GM23248 (cell line): ENCODE data around the gene SLC25A22. TPM values are rescaled to one million over a fixed set of nuclear protein-coding genes. Genes with fewer than 3 reads are reported as not detected.

Experiments
- DNase-seq: peaks from one replicate; pipeline ENCODE4 v3.0.0-alpha.2; 2015
- H2AFZ ChIP-seq: fragments of 200-600 bp; sonication (generic); 2 replicates; pipeline ENCODE4 v1.6.1; 2016; ENCODE audit warnings: antibody characterized with exemption
- H3F3A ChIP-seq: fragments of 200-600 bp; sonication (generic); 2 replicates; pipeline ENCODE4 v1.6.1; 2016; ENCODE audit warnings: mild to moderate bottlenecking, antibody characterized with exemption, mixed run types; ENCODE audit not compliant: insufficient read depth
- H3K27ac ChIP-seq: fragments of 200-600 bp; sonication (generic); 2 replicates; pipeline ENCODE4 v1.5.1; 2016; ENCODE audit warnings: mild to moderate bottlenecking
- H3K27me3 ChIP-seq: fragments of 200-600 bp; sonication (generic); replicated peaks from 2 replicates; pipeline ENCODE4 v1.6.1; 2016; ENCODE audit warnings: mild to moderate bottlenecking; ENCODE audit not compliant: insufficient read depth
- H3K36me3 ChIP-seq: fragments of 200-600 bp; sonication (generic); 2 replicates; pipeline ENCODE4 v1.6.1; 2016; ENCODE audit warnings: low read depth, mild to moderate bottlenecking
- H3K4me1 ChIP-seq: fragments of 200-600 bp; sonication (generic); 2 replicates; pipeline ENCODE4 v1.6.1; 2016; ENCODE audit warnings: mild to moderate bottlenecking; ENCODE audit not compliant: insufficient read depth
- H3K4me2 ChIP-seq: fragments of 200-600 bp; sonication (generic); one replicate; pipeline ENCODE4 v1.6.1; 2016; ENCODE audit warnings: mild to moderate bottlenecking; ENCODE audit not compliant: unreplicated experiment
- H3K4me3 ChIP-seq: fragments of 200-600 bp; sonication (generic); 2 replicates; pipeline ENCODE4 v1.5.1; 2016; ENCODE audit warnings: mild to moderate bottlenecking
- H3K79me2 ChIP-seq: fragments of 200-600 bp; sonication (generic); 2 replicates; pipeline ENCODE4 v1.6.1; 2016; ENCODE audit warnings: mild to moderate bottlenecking; ENCODE audit not compliant: insufficient read depth
- H3K9ac ChIP-seq: fragments of 200-600 bp; sonication (generic); 2 replicates; pipeline ENCODE4 v1.6.1; 2016; ENCODE audit warnings: mild to moderate bottlenecking
- H3K9me2 ChIP-seq: fragments of 200-600 bp; sonication (generic); 2 replicates; pipeline ENCODE4 v1.6.1; 2016; ENCODE audit warnings: mixed run types, mild to moderate bottlenecking, moderate library complexity; ENCODE audit not compliant: insufficient read depth
- H3K9me3 ChIP-seq: fragments of 200-600 bp; sonication (generic); one replicate; pipeline ENCODE4 v1.6.1; 2017; ENCODE audit warnings: low read depth
- H4K20me1 ChIP-seq: fragments of 200-600 bp; sonication (generic); 2 replicates; pipeline ENCODE4 v1.6.0; 2016; ENCODE audit not compliant: insufficient read depth
- EZH2 ChIP-seq: fragments of 200-600 bp; sonication (generic); IDR thresholded peaks from 2 replicates; pipeline ENCODE4 v1.6.1; 2018; ENCODE audit warnings: antibody characterized with exemption, mild to moderate bottlenecking; ENCODE audit not compliant: insufficient read depth, poor library complexity, severe bottlenecking
- EZH2phosphoT487 ChIP-seq: fragments of 200-600 bp; sonication (generic); IDR thresholded peaks from 2 replicates; pipeline ENCODE4 v1.6.1; 2018; ENCODE audit warnings: antibody characterized with exemption, moderate library complexity, mild to moderate bottlenecking, low read depth; ENCODE audit not compliant: insufficient read depth
- WGBS, 2 experiments: methylation state at CpG; one replicate each; pipeline ENCODE4 v1.1.6; 2015 to 2017; ENCODE audit warnings: low lambda C conversion rate in 2 of 2, low coverage in 1 of 2; ENCODE audit errors: missing lambda C conversion rate in 2 of 2; 5-methylcytosine and 5-hydroxymethylcytosine counted together
- in situ Hi-C: fragments of 300-500 bp; cut with MboI; formaldehyde crosslinking; loops from 2 replicates; pipeline ENCODE4 v1.15.0; 2020
- polyA plus RNA-seq: library from polyadenylated mRNA; unstranded; fragments of >200 nt; fragmentation: Nextera tagmentation; extraction: Ambion mirVana; gene quantifications from 2 replicates; pipeline ENCODE4 v1.2.1, GENCODE V29; 2016
- total RNA-seq: library from RNA; depleted of rRNA; stranded (reverse); fragments of >200 nt; shearing (Covaris generic); gene quantifications from 2 replicates; pipeline ENCODE4 v1.2.3, GENCODE V29; 2014

SLC25A22 gene
- total and polyA plus RNA-seq, 2 experiments from 2014 or later, result 10.5 to 19.4 TPM

- Histone ChIP-seq H3K27ac (no peak overlapping the region), H3K36me3 (no peaks in the 10 kb centered on the region; the same call in 1 of the 2 replicates), H3K9ac (peak overlapping the region; percentile 80), H2AFZ (no peak overlapping the region; the same call in 1 of the 2 replicates), H3K27me3 (no peaks in the 10 kb centered on the region), H3K9me2 (no peaks in the 10 kb centered on the region), H3K4me1 (peaks cover 10% of the 10 kb centered on the region), H3K79me2 (peaks cover 23% of the 10 kb centered on the region), H3K9me3 (no peaks in the 10 kb centered on the region), H3K4me2 (peak overlapping the region; percentile 89), H4K20me1 (no peaks in the 10 kb centered on the region), H3K4me3 (peak overlapping the region; percentile 73), H3F3A (no peaks in the 10 kb centered on the region)
- WGBS, 2 experiments, result 60 to 64% methylated on average over 24 to 26 of the region's 26 CpGs
- no peak for DNase-seq
- TF ChIP-seq EZH2phosphoT487 (no peak), EZH2 (no peak)
- in situ Hi-C loops, result no loop called here
Measured at GRCh38 chr11:803770-804598, 5.9 kb upstream of the SLC25A22 start.

- no peak for DNase-seq
- no peak overlapping the region for H3K27ac ChIP-seq
- H3F3A ChIP-seq, result no peaks in the 10 kb centered on the region
- H3K9me2 ChIP-seq, result no peaks in the 10 kb centered on the region
- no peak overlapping the region for H2AFZ ChIP-seq
- H3K9me3 ChIP-seq, result no peaks in the 10 kb centered on the region
- H3K4me2 ChIP-seq, result no peak overlapping the region
- WGBS, 2 experiments, result 89 to 93% methylated on average over 5 to 8 of the region's 8 CpGs
- no peaks in the 10 kb centered on the region for H4K20me1 ChIP-seq
- H3K4me1 ChIP-seq, result peaks cover 8% of the 10 kb centered on the region
- H3K9ac ChIP-seq, result no peak overlapping the region
- TF ChIP-seq EZH2 (no peak), EZH2phosphoT487 (no peak)
- peaks cover 18% of the 10 kb centered on the region for H3K79me2 ChIP-seq
- H3K4me3 ChIP-seq, result no peak overlapping the region
- in situ Hi-C loops, result no loop called here
- no peaks in the 10 kb centered on the region for H3K27me3 ChIP-seq
- H3K36me3 ChIP-seq, result no peaks in the 10 kb centered on the region; the same call in 1 of the 2 replicates
Measured at GRCh38 chr11:803467-803742, 5.3 kb upstream of the SLC25A22 start.

DNA sequence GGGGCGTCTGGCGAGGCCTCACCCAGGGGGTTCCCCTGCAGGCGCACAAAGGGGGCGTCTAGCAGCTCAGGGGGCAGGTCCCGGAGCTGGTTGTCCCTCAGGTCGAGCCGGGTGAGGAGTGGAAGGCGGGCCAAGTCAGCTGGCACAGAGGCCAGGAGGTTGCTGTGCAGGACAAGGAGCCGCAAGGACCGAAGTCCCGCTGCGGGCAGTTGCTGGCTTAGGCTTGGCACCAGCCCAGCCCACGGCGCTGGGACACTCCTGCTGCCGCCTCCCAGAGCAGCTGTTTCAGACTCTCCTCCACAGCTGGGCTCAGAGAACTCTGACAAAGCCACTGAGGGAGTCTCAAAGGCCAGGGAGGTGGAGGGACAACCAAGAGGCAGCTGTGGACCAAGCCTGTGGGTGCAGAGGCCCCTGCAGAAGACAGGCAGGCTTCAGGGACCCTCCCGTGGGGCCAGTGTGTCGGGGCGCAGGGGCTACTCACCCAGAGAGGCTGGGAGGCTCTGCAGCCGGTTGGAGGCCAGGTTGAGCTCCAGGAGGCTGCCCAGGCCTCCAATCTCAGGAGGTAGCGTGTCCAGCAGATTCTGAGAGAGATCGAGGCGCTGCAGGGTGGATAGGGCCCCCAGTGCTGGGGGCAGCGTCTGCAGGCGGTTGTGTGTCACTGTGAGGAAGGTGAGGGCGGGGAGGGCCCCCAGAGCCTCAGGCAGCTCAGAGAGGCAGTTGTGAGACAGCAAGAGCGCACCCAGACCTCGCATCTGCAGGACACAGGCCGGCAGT is 4.8 kb upstream of the SLC25A22 start:
- Histone ChIP-seq H3K27ac (no peak overlapping the region), H3K9me2 (no peaks in the 10 kb centered on the region), H2AFZ (no peak overlapping the region), H3K4me3 (no peak overlapping the region), H3K79me2 (peaks cover 13% of the 10 kb centered on the region), H3K4me2 (no peak overlapping the region), H3K36me3 (no peaks in the 10 kb centered on the region; the same call in 1 of the 2 replicates), H3F3A (no peaks in the 10 kb centered on the region), H3K27me3 (no peaks in the 10 kb centered on the region), H4K20me1 (no peaks in the 10 kb centered on the region), H3K4me1 (peaks cover 3% of the 10 kb centered on the region), H3K9me3 (no peaks in the 10 kb centered on the region), H3K9ac (no peak overlapping the region)
- in situ Hi-C loops, result no loop called here
- 88% methylated on average over 28 of the region's 28 CpGs for WGBS, 2 experiments
- no peak for DNase-seq
- TF ChIP-seq EZH2, result no peak
- TF ChIP-seq EZH2phosphoT487, result no peak

GRCh38 chr11:802018-802617 is 4.0 kb upstream of the SLC25A22 start:
- Histone ChIP-seq H3K4me3 (no peak overlapping the region), H3K79me2 (peaks cover 5% of the 10 kb centered on the region; the same call in 1 of the 2 replicates), H3K9ac (no peak overlapping the region), H3K9me3 (no peaks in the 10 kb centered on the region), H3K4me1 (no peaks in the 10 kb centered on the region), H3K27me3 (no peaks in the 10 kb centered on the region), H3K9me2 (no peaks in the 10 kb centered on the region), H3K36me3 (no peaks in the 10 kb centered on the region; the same call in 1 of the 2 replicates), H3F3A (no peaks in the 10 kb centered on the region), H4K20me1 (no peaks in the 10 kb centered on the region), H2AFZ (no peak overlapping the region), H3K27ac (no peak overlapping the region), H3K4me2 (no peak overlapping the region)
- in situ Hi-C loops, result no loop called here
- 96% methylated on average over 19 to 20 of the region's 21 CpGs for WGBS, 2 experiments
- no peak for DNase-seq
- TF ChIP-seq EZH2phosphoT487 (no peak), EZH2 (no peak)
